PC-9 (cell line): ENCODE data around the gene ENHO. TPM values are rescaled to one million over a fixed set of nuclear protein-coding genes. Genes with fewer than 3 reads are reported as not detected.

Experiments used
- BruUV-seq: library from RNA; stranded (reverse); fragments of 400-500 nt; replicated peaks from 2 replicates; lab custom pipeline; 2021; lab: Mats Ljungman, UMichigan
- CTCF ChIA-PET: fragments of 300-600 bp; sonication (Branson Sonifier 250); formaldehyde crosslinking; loops from one replicate; lab custom pipeline; 2022; ENCODE audit warnings: antibody characterized with exemption; lab: Charles Lee
- POLR2A ChIA-PET: fragments of 300-600 bp; sonication (Branson Sonifier 250); formaldehyde crosslinking; loops from one replicate; lab custom pipeline; 2022; ENCODE audit warnings: antibody characterized with exemption; ENCODE audit not compliant: unreplicated experiment; lab: Charles Lee
- DNase-seq, 2 experiments: peaks; one replicate each; pipeline versions ENCODE4 v3.0.0 to v3.0.0-alpha.2; 2015 to 2022; ENCODE audit warnings: mixed read lengths in 1 of 2
- H2AFZ ChIP-seq: fragments of 200-600 bp; sonication (generic); 2 replicates; pipeline ENCODE4 v1.8.1; 2017; ENCODE audit warnings: antibody characterized with exemption
- H3F3A ChIP-seq: fragments of 200-600 bp; sonication (generic); 2 replicates; pipeline ENCODE4 v1.8.1; 2017; ENCODE audit warnings: antibody characterized with exemption, mild to moderate bottlenecking, low read depth; ENCODE audit not compliant: insufficient read depth
- H3K27ac ChIP-seq: fragments of 200-600 bp; sonication (generic); 2 replicates; pipeline ENCODE4 v1.6.1; 2016; ENCODE audit warnings: mixed run types
- H3K27me3 ChIP-seq: fragments of 200-600 bp; sonication (generic); 2 replicates; pipeline ENCODE4 v1.6.1; 2016; ENCODE audit warnings: low read depth, mixed run types; ENCODE audit not compliant: insufficient read depth
- H3K36me3 ChIP-seq: fragments of 200-600 bp; sonication (generic); 2 replicates; pipeline ENCODE4 v1.6.1; 2016; ENCODE audit warnings: low read depth, mixed run types
- H3K4me1 ChIP-seq: fragments of 200-600 bp; sonication (generic); replicated peaks from 2 replicates; pipeline ENCODE4 v1.6.1; 2016; ENCODE audit warnings: mixed run types; ENCODE audit not compliant: insufficient read depth
- H3K4me2 ChIP-seq: fragments of 200-600 bp; sonication (generic); 2 replicates; pipeline ENCODE4 v1.6.1; 2017; ENCODE audit warnings: mixed run types
- H3K4me3 ChIP-seq: fragments of 200-600 bp; sonication (generic); 2 replicates; pipeline ENCODE4 v1.6.1; 2016; ENCODE audit warnings: mixed run types
- H3K79me2 ChIP-seq: fragments of 200-600 bp; sonication (generic); 2 replicates; pipeline ENCODE4 v1.6.1; 2017; ENCODE audit warnings: low read depth, mixed run types
- H3K9me2 ChIP-seq: fragments of 200-600 bp; sonication (generic); 2 replicates; pipeline ENCODE4 v1.8.1; 2017; ENCODE audit warnings: mild to moderate bottlenecking; ENCODE audit not compliant: insufficient read depth
- H3K9me3 ChIP-seq: fragments of 200-600 bp; sonication (generic); 2 replicates; pipeline ENCODE4 v1.8.1; 2016; ENCODE audit warnings: low read depth; ENCODE audit not compliant: insufficient read depth
- H4K20me1 ChIP-seq: fragments of 200-600 bp; sonication (generic); 2 replicates; pipeline ENCODE4 v1.8.1; 2017; ENCODE audit not compliant: insufficient read depth
- EZH2 ChIP-seq: fragments of 200-600 bp; sonication (generic); IDR thresholded peaks from 2 replicates; pipeline ENCODE4 v1.8.0; 2017; ENCODE audit warnings: antibody characterized with exemption, low read depth
- intact Hi-C: fragments of 100-400 bp; cut with micrococcal nuclease; formaldehyde crosslinking; loops from one replicate; pipeline ENCODE4 v1.10.0; 2022; ENCODE audit not compliant: unreplicated experiment
- total RNA-seq: library from RNA; stranded (reverse); gene quantifications from 2 replicates; pipeline ENCODE4 v1.2.3, GENCODE V29; 2021
- TF ChIP-seq, protein P1 (sequence below): fragments of 200-600 bp; sonication (generic); conservative IDR thresholded peaks from 2 replicates; pipeline ENCODE4 v1.6.1; 2017; ENCODE audit warnings: mixed run types, antibody characterized with exemption, mild to moderate bottlenecking, moderate library complexity

Gene ENHO
- total RNA-seq, 1 experiment from 2014 or later: not detected

DNA sequence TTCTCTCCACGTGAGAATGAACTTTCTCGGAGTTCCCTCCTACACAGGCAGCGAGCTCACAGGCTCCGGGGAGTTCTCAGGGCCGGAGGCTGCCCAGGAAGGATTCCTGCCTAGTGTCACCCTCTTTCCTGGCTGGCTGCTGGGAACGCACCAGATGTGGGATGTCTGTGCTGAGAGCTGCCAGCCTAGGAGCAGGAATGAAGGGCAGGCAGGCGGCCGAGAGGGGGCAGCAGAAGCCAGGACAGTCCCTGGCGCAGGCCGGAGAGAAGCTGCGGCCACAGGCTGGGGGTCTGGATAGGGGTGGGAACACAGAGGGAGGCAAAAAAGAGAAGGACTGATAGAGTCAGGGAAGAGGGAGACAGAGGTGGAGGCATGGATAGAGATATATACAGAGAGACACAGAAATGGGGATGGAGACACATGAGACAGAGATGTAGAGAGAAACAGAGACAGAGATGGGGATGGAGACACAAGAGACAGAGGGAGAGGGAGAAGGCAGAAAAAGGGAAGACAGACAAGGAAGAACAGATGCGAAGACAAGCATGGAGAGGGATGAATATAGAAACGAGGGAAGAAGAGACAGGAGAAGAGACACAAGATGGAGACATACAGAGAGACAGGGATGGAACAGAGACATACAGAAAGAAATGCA lies 25.3 kb upstream of the ENHO start:
- H4K20me1 ChIP-seq: no peaks in the 10 kb centered on the region
- H3K79me2 ChIP-seq: no peaks in the 10 kb centered on the region
- H2AFZ ChIP-seq: no peak overlapping the region
- no peaks in the 10 kb centered on the region for H3K9me3 ChIP-seq
- H3K36me3 ChIP-seq: no peaks in the 10 kb centered on the region
- no peaks in the 10 kb centered on the region for H3F3A ChIP-seq
- intact Hi-C loops: loop anchor here (1.0 to 5.0 kb wide), 3 partner anchors 43 to 216 kb away; no protein-coding TSS in a partner anchor
- no TSS peak for BruUV-seq
- H3K4me1 ChIP-seq: no peaks in the 10 kb centered on the region
- H3K27me3 ChIP-seq: peaks cover 32% of the 10 kb centered on the region; the same call in 1 of the 2 replicates
- ChIA-PET POLR2A (no interaction called here), CTCF (interaction anchor here (0.8 kb wide), 1 partner anchor 56 kb away, joined by 3 read pairs; no protein-coding TSS in a partner anchor)
- DNase-seq: peak in 1 of 2 experiments; percentile 43
- no peak for TF ChIP-seq EZH2
- TF ChIP-seq, protein P1, sequence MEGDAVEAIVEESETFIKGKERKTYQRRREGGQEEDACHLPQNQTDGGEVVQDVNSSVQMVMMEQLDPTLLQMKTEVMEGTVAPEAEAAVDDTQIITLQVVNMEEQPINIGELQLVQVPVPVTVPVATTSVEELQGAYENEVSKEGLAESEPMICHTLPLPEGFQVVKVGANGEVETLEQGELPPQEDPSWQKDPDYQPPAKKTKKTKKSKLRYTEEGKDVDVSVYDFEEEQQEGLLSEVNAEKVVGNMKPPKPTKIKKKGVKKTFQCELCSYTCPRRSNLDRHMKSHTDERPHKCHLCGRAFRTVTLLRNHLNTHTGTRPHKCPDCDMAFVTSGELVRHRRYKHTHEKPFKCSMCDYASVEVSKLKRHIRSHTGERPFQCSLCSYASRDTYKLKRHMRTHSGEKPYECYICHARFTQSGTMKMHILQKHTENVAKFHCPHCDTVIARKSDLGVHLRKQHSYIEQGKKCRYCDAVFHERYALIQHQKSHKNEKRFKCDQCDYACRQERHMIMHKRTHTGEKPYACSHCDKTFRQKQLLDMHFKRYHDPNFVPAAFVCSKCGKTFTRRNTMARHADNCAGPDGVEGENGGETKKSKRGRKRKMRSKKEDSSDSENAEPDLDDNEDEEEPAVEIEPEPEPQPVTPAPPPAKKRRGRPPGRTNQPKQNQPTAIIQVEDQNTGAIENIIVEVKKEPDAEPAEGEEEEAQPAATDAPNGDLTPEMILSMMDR: peak; percentile 68
- H3K4me2 ChIP-seq: no peak overlapping the region
- no peaks in the 10 kb centered on the region for H3K9me2 ChIP-seq
- H3K4me3 ChIP-seq: no peak overlapping the region
- no peak overlapping the region for H3K27ac ChIP-seq

DNA sequence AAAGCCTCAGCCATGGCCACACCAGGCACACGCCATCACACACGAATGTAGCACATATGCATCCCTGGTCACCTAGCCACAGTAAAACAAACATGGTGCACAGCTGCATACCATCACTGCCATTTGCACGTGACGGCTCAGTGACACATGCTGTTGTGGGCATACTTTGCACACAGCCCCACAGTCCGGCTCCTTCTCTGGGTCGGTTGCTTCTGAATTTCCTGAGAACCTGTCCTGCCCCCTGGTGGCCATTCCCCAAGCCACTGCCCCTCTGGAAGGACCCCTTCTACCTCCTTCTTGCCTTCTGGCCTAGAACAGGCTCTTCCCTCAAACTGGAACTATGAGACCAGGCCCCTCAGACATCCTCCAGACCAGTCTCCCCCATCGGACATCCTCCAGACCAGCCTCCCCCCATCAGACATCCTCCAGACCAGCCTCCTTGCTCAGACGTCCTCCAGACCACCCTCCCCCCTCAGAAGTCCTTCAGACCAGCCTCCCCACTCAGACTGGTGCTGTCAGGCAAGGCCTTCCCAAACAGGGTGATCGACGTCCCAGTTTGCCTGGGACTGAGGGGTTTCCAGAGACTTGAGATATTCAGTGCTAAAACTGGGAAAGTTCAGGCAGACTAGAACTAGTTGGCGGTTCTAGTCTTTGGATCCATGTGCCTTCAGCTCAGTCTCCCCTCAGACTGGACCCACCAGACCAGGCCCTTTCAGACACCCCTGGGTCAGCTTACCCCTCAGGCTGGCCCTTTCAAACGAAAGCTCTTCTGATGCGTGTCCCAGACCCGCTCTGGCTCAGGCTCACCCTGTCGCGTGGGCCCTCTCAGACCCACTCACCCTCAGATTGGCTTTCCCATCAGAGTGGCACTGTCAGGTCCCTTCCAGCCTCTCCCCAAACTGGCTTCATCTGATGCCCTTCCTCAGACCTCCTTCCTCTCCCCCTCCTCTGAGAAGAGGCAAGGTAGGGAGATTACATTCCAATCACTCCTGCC lies 24.3 kb upstream of the ENHO start:
- Histone ChIP-seq H3K9me2 (no peaks in the 10 kb centered on the region), H3K27ac (no peak overlapping the region), H3K4me2 (no peak overlapping the region), H3K9me3 (no peaks in the 10 kb centered on the region), H3K36me3 (no peaks in the 10 kb centered on the region), H3K27me3 (peaks cover 23% of the 10 kb centered on the region; the same call in 1 of the 2 replicates), H2AFZ (no peak overlapping the region), H3F3A (no peaks in the 10 kb centered on the region), H3K79me2 (no peaks in the 10 kb centered on the region), H4K20me1 (no peaks in the 10 kb centered on the region), H3K4me3 (no peak overlapping the region), H3K4me1 (no peaks in the 10 kb centered on the region)
- ChIA-PET CTCF (no interaction called here), POLR2A (no interaction called here)
- no TSS peak for BruUV-seq
- intact Hi-C loops: loop anchor here (2.0 to 5.0 kb wide), 2 partner anchors 110 to 215 kb away; no protein-coding TSS in a partner anchor
- DNase-seq: peak in 1 of 2 experiments; percentile 41
- TF ChIP-seq EZH2: no peak
- TF ChIP-seq, protein P1: peak; percentile 72

DNA sequence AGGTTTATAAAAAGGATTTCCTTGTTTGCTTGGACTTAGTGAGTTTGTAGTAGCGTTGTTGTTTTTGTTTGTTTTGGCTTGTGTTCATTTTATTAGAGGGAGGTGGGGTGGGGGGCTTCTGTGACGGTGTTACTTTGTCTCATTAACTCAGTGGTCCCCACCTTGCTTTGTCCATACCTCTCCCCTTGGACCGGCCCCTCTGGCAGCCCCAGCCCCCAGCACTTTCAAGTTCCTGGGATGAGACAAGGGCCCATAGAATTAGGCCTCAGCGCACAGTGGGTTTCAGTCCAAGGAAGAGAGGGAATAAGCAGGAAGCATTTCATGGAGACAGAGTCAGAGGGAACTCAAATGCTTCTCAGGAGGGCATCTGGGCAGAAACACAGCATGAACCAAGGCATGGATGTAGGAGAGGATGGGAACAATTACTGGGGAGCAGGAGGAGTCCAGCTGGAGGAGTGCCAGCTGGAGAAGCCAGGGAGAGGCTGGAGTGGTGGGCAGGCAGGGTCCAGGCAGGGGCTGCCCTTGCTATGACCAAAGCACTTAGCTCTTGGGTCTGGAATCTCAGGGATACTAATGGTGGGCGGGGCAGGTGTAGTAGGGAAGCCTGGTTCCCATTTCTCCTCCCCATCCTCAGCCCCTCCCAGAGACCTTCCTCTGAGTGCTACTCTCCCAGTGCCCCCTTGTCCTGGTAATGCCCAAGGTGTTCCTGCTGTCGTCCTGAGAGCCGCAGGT lies 23.5 kb upstream of the ENHO start:
- H3F3A ChIP-seq: no peaks in the 10 kb centered on the region
- no peaks in the 10 kb centered on the region for H3K9me3 ChIP-seq
- no peak for DNase-seq
- no peaks in the 10 kb centered on the region for H3K79me2 ChIP-seq
- H3K27me3 ChIP-seq: peaks cover 19% of the 10 kb centered on the region; the same call in 1 of the 2 replicates
- no peaks in the 10 kb centered on the region for H3K4me1 ChIP-seq
- BruUV-seq: no TSS peak
- POLR2A ChIA-PET: no interaction called here
- no peak overlapping the region for H3K27ac ChIP-seq
- H3K36me3 ChIP-seq: no peaks in the 10 kb centered on the region
- TF ChIP-seq, protein P1: no peak
- no peak for TF ChIP-seq EZH2
- intact Hi-C loops: loop anchor here (2.0 to 5.0 kb wide), 2 partner anchors 109 to 214 kb away; no protein-coding TSS in a partner anchor
- H3K4me3 ChIP-seq: no peak overlapping the region
- no peaks in the 10 kb centered on the region for H3K9me2 ChIP-seq
- H2AFZ ChIP-seq: no peak overlapping the region
- CTCF ChIA-PET: no interaction called here
- H3K4me2 ChIP-seq: no peak overlapping the region
- no peaks in the 10 kb centered on the region for H4K20me1 ChIP-seq
